ENCODE measurements around the gene AJAP1. TPM values are rescaled to one million over a fixed set of nuclear protein-coding genes. Genes with fewer than 3 reads are reported as not detected.

Gene AJAP1
- total RNA-seq, 1 donor from 2014 or later, result 6.9 TPM

- Histone ChIP-seq H3K27ac (no peak overlapping the region), H3K36me3 (no peaks in the 10 kb centered on the region), H3K27me3 (peaks cover 10% of the 10 kb centered on the region), H3K4me3 (no peak overlapping the region), H3K4me1 (no peaks in the 10 kb centered on the region), H3K9me3 (no peaks in the 10 kb centered on the region)
- intact Hi-C loops (cut with DNase I), result no loop called here
- DNase-seq (ENCODE audit: low spot score in 2 of 2), result no peak
- TF ChIP-seq CTCF (IDR thresholded peaks at IDR 0.05), result no peak
Measured at GRCh38 chr1:4656533-4657140, 2.2 kb downstream of the AJAP1 start.

GRCh38 chr1:4657244-4657789 is 2.9 kb downstream of the AJAP1 start:
- no peaks in the 10 kb centered on the region for H3K9me3 ChIP-seq
- no peak for DNase-seq (ENCODE audit: low spot score in 2 of 2)
- no peak overlapping the region for H3K4me3 ChIP-seq
- no peak overlapping the region for H3K27ac ChIP-seq
- H3K4me1 ChIP-seq, result no peaks in the 10 kb centered on the region
- no peak for TF ChIP-seq CTCF (IDR thresholded peaks at IDR 0.05)
- peaks cover 10% of the 10 kb centered on the region for H3K27me3 ChIP-seq
- H3K36me3 ChIP-seq, result no peaks in the 10 kb centered on the region
- intact Hi-C loops (cut with DNase I), result no loop called here

- H3K36me3 ChIP-seq, result no peaks in the 10 kb centered on the region
- intact Hi-C loops (cut with DNase I), result no loop called here
- H3K27ac ChIP-seq, result no peak overlapping the region
- no peaks in the 10 kb centered on the region for H3K4me1 ChIP-seq
- no peaks in the 10 kb centered on the region for H3K9me3 ChIP-seq
- DNase-seq (ENCODE audit: low spot score in 2 of 2), result no peak
- TF ChIP-seq CTCF (IDR thresholded peaks at IDR 0.05), result no peak
- H3K4me3 ChIP-seq, result no peak overlapping the region
- peaks cover 10% of the 10 kb centered on the region for H3K27me3 ChIP-seq
Measured at GRCh38 chr1:4657960-4658541, 3.6 kb downstream of the AJAP1 start.

- no peak overlapping the region for H3K4me3 ChIP-seq
- TF ChIP-seq CTCF (IDR thresholded peaks at IDR 0.05), result no peak
- intact Hi-C loops (cut with DNase I), result no loop called here
- no peak for DNase-seq (ENCODE audit: low spot score in 2 of 2)
- H3K36me3 ChIP-seq, result no peaks in the 10 kb centered on the region
- no peaks in the 10 kb centered on the region for H3K4me1 ChIP-seq
- H3K27me3 ChIP-seq, result peaks cover 4% of the 10 kb centered on the region
- H3K9me3 ChIP-seq, result no peaks in the 10 kb centered on the region
- no peak overlapping the region for H3K27ac ChIP-seq
Measured at GRCh38 chr1:4658643-4659628, 4.5 kb downstream of the AJAP1 start.

- DNase-seq (ENCODE audit: low spot score in 2 of 2), result no peak
- no peak for TF ChIP-seq CTCF (IDR thresholded peaks at IDR 0.05)
- no peaks in the 10 kb centered on the region for H3K9me3 ChIP-seq
- no peak overlapping the region for H3K27ac ChIP-seq
- intact Hi-C loops (cut with DNase I), result no loop called here
- H3K27me3 ChIP-seq, result no peaks in the 10 kb centered on the region
- H3K4me1 ChIP-seq, result no peaks in the 10 kb centered on the region
- H3K36me3 ChIP-seq, result no peaks in the 10 kb centered on the region
- H3K4me3 ChIP-seq, result no peak overlapping the region
Measured at GRCh38 chr1:4660917-4661594, 6.6 kb downstream of the AJAP1 start.

Measured in ascending aorta (tissue), 2 donors.